ENCODE results near the gene MRPL45.
A peak's percentile ranks its signal among the peaks of the same experiment; 100 is the strongest.

Gene MRPL45

DNA sequence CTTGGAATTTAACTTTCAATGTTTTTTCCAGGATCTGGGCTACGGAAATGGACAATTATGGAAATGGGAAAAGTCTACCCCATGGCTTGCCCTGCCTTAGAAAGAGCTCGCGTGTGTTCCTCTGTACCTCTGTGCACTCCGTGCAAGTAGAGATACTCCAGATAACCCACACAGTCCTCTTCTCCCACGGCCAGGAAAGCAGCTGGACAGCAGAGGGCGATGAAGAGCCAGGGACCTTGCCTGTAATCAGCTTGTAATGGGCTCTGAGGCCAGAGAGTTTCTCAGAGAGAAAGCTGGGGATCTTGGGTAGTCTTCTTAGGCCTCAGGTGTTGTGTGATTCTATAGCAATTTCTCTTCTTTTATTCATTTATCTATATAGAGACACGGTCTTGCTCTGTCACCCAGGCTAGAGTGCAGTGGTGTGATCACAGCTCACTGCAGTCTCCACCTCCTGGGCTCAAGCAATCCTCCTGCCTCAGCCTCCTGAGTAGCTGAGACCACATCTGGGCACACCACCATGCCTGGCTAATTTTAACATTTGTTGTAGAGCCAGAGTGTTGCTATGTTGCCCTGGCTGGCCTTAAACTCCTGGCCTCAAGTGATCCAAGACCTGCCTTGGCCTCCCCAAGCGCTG, 52.2 kb downstream of the MRPL45 start:
- peak; percentile 65 for DNase-seq (ENCODE audit: low spot score)

DNA sequence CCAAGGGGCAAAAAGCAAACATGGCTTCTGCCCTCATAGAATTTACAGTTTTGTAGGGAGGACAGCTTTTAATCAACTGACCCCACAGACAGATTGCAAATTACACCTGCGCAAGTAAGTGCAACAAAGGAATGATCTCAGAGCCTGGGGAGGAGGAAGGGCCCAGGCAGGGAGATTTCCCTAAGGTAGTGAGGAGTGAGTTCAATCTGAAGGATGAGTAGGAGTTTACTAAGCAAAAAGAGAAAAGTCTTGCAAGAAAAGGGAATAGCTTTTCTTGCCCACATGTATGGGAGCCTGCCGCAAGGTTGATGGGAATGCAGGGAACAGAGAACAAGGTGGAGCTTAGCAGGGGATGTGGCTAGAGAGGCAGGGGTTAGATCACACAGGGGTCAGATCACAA, 53.1 kb downstream of the MRPL45 start:
- DNase-seq (ENCODE audit: low spot score): no peak

DNA sequence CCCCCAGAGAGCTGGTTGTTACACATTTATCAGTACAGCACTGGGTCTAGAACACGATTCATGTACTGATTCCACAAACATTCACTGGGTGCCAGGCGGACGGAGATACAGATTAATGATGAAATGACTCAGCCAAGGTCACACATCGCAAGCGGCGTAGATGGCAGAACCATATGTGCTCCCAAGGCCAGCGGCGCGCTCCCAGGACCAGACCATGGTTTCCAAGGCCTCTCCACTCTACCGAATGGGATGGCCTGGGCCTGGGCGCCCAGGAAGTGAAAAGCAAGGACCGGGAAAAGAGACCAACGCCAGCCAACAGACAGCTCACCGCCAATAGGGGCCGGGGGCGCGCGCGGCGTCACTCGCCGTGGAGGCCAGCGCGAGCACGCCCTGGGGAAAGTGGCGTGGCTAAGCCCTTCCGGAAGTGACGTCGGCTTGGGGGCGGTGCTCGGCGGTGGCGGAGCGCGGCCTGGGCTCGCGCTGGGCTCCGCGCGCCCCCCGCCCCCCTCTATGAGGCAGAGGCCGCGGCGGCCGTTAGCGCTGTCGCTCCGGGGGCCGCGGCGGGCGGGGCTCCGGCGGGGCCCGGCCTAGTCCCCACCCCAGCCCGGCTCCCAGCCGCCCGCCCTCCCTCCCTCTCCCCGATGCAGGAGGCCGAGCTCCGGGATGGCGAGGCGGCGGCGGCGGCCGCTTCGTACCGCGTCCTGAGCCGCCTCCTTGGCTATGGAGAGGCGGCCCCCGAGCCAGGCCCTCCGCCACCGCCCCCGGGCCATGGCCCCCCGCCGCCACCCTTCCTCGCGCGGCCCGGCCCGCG, 54.6 kb downstream of the MRPL45 start, which contains the start of gene SOCS7:
Gene SOCS7 (plus strand): TSS at position 433 of the 811 bp plus-strand sequence. CDS start 209 bp downstream, at position 642.
- peak; percentile 91 for DNase-seq (ENCODE audit: low spot score)

DNA sequence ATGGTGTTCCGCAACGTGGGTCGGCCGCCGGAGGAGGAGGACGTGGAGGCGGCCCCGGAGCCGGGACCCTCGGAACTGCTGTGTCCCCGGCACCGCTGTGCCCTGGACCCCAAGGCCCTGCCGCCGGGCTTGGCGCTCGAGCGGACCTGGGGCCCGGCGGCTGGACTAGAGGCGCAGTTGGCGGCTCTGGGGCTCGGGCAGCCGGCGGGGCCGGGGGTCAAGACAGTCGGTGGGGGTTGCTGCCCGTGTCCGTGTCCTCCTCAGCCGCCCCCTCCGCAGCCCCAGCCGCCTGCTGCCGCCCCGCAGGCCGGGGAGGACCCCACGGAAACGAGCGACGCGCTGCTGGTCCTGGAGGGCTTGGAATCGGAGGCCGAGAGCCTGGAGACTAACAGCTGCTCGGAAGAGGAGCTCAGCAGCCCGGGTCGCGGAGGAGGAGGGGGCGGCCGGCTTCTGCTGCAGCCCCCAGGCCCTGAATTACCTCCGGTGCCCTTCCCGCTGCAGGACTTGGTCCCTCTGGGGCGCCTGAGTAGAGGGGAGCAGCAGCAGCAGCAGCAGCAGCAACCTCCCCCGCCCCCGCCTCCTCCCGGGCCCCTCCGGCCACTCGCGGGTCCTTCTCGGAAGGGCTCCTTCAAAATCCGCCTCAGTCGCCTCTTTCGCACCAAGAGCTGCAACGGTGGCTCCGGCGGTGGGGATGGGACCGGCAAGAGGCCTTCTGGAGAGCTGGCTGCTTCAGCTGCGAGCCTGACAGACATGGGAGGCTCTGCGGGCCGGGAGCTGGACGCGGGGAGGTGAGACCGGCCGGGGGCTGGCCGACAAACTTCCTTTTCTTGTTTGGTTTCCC, 55.5 kb downstream of the MRPL45 start:
- peak; percentile 23 for DNase-seq (ENCODE audit: low spot score)

DNA sequence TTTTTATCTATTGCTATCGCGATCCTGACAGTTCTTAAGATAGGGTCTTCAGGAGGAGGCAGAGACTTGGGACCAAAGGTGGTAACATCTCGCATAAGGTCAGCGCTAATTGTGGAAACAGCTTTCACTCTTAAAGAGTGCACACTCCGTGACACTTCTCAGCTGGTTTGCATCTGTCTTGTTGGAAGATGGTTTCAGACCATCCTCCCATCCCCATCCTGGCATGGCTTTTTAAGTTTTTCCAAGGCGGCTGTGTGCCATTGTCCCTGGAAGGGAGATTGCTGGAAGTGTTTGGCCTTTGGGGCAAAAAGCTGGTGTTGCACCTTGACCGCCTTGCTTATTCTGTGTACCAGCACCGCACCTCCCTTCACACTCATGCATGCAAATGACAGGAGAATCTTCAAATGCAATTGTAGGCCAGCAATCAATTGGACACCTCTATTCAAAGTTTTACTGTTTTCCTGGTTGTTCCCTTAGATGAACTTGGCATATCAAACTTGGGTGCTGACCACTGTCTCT, 56.2 kb downstream of the MRPL45 start:
- no peak for DNase-seq (ENCODE audit: low spot score)

DNA sequence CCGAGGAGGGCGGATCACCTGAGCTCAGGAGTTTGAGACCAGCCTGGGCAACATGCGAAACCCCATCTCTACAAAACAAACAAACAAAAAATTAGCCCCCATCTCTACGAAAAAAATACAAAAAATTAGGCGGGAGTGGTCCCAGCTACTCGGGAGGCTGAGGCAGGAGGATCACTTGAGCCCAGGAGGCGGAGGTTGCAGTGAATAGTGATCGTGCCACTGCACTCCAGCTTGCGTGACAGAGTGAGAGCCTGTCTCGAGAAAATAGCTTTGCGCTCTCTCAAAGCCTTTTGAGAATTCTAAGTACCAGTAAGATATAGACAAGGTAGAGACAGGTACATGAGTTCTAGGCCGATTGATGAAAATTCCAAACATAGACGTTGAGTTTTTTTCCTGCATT, 56.7 kb downstream of the MRPL45 start:
- DNase-seq (ENCODE audit: low spot score): no peak

DNA sequence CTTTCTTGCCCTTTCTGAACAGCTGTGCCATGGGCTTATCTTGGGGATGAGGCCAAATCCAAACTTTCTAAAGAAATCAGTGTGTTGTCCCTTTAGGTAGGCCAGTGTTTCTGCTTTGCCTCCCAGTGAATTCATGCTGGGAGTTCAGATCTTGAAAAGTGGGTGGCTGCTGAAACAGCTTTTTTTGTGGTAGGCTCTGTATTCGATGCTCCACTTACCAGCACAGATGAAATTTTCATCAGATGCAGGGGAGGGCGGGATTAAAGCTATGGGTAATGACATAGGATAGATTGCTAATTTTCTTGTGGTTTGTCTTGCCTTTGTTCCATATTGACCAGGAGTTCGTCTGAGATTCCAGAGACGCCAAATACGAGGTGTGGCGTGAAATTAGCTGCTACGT, 57.5 kb downstream of the MRPL45 start:
- DNase-seq (ENCODE audit: low spot score): no peak

DNA sequence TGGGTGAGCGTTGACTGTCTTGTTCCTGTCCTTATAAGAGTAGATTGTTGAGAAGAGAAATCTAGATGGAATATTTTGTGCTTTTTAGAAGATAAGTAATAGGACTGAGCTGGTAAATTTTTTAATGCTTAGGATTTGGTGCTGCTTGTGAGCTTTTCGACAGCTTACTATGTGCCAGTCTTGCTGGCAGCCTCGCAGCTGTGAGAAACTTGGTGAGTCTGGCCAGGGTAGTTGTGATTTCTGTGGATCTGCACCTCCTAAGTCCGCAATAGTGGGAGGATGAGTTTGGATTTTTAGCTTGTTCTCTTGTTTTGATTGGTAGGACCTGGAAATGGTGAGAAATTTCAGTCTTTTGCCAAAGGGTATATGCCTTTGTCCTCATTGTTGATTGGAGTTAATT, 58.3 kb downstream of the MRPL45 start:
- no peak for DNase-seq (ENCODE audit: low spot score)

DNA sequence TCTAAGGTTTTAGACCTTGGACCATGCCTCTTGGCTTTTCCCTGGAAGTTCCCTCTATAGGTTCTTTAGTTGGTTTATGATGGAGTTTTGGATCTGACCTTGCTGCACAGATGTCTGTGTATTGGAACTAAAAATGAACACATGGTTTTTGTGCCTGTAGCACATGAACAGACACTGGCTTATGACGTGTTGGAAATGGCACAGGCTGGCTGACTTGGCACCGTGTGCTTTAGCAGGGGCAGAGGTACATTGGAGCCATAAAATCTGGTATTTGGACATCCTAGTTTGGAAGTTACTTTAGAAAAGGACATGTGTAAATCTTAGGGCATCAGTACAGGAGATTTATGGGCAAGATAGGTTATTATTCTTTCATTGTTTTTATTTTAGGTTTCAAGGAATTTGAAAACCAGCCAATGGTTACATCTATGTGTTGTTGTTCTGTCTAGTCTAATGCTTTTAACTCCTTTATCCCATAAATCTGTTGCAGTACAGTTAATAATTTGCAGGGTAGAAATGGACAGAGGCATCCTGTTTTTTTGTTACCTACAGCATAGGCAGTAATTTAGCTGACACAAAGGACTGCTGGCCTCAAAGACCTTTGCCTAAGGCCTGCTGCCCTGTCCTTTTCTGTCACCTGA, 60.6 kb downstream of the MRPL45 start:
- DNase-seq (ENCODE audit: low spot score): no peak

DNA sequence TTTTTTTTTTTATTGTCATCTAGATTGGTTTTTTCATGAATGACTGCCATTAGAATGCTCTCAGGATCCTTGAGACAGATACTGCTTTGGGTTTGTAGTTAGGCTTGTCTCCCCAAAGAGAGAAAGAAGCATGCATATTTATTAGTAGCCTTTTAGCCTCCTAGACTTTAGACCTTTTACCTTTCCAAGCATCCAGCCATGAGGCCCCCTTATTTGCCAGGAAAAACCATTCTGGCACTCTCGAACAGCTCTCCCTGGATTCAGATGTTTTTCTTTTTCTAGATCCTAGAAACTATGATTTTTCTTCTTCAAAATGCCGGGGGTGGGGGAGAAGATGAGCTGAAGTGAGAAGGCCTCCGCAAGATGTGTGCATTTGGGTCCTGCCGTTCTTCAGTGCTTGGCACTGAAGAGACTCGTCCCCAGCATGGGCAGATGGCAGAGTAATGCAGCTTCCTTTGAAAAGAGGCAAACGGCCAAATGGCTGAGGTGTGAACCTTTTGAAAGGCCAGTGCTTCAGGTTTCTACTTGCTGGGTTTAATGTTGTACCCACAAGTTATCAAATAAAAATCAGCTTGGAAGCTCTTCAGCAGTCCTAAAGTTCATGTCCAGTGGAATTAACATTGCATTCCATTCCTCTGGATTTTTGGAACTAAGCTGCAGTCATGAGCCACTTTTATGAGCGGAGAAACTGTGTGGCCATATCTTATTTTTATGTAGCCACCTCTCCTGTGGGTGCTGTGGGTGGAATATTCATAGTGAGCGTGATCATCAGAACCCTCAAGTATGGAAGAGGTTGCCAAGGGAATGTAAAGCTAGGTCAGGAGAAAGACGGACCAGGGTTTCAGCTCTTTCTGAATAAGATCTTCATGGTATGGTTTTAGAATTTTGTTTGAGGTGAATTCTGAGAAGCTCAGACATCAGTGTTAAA, 61.9 kb downstream of the MRPL45 start:
- DNase-seq (ENCODE audit: low spot score): no peak

DNA sequence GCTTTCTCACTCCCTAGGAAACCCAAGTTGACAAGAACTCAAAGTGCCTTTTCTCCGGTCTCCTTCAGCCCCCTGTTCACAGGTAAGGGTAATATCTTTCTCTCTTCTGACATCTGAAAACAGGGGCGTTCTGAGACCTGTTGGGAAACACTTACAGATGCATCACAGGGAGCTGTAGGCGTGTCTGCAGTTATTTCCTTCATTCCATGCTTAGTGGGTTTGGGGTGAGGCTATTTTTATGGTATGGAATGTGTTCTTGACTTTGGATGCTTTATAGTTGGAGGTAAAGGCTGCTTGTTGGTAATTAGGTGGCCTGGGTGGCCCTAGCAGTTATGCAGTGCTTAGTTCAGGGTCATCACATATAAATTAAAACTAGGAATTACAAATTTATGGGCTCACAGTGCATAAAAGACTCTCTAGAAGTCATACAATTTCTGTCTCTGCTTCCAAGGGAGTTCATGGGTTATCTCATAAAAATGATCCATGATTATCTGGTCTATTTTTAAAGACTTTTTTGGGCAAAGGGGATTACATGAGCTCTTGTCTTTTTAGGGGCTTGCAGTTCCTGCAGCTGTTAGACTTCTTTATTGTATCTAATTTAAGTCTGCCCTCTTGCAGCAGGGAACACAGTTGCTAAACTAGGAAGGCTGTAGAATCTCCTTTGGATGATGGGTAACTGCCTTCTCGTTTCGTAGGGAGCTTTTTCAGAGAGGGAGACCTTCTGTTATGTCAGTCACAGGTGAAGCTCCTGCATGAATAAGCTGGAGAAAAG, 64.9 kb downstream of the MRPL45 start:
- no peak for DNase-seq (ENCODE audit: low spot score)

DNA sequence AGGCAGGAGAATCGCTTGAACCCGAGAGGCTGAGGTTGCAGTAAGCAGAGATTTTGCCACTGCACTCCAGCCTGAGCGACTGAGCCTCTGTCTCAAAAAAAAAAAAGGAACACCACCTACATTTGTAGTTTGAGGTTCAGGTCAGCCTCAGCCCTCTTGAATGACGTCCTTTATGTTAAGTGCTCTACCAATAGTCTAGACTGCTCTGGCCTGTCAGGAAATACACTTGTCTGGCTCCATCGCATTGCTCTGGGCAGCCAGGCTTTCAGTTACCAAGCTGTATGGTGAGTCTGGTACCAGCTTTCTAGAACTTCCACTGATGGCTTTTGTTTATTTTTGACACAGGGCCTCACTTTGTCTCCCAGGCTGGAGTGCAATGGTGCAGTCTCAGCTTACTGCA, 66.0 kb downstream of the MRPL45 start:
- no peak for DNase-seq (ENCODE audit: low spot score)

DNA sequence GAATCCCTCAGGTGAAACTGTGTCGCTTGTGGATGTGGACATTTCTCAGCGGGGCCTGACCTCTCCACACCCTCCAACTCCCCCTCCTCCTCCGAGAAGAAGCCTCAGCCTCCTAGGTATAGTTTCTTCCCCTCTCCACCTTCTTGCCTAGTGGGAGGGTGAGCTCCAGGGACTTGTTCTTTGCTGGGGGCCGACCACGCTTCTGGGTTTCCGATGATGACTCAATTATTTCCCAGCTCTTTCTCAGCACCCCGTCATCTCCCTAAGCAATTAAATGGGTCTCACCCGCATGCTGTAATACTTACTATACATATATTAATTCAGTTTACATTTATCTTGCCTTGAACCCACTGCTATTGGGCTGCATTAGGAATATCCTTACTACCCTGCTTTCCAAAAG, 67.8 kb downstream of the MRPL45 start:
- no peak for DNase-seq (ENCODE audit: low spot score)

DNA sequence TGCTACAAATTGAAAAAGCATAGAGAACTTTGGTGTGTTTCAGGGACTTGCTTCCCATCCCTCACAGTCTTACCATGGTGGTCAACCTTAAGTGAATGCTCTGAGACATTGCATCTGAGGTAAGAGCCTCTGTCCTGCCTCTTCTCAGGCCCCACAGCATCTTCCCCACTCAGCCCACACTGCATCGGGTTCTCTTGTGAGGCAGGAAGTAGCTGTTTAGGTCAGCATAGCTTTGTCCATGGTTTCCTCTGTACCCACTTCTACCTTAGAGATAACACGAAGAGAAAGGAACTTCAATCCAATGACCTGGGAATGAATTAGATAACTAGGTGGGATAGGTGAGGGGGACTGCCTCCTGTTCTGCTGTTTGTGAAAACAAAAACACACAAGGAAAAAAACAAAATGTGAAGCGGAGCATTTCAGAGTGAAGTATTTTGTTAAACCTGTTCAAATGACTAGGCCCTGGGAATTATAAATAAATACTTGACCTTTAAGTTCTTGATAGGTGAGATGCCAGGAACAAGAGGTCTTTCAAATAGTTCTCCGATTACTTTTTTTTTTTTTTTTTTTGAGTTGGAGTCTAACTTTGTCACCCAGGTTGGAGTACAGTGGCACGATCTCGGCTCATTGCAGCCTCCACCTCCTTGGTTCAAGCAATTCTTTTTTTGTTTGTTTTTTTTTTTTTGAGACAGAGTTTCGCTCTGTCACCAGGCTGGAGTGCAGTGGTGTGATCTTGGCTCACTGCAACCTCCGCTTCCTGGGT, 72.3 kb downstream of the MRPL45 start:
- no peak for DNase-seq (ENCODE audit: low spot score)
